Cortex of kidney (tissue), 1 donor: ENCODE results near the gene GRHL1.

Source experiments
- DNase-seq: peaks from one replicate; lab custom pipeline; 2025; lab: John Stamatoyannopoulos, UW

Gene GRHL1

GRCh38 chr2:10042301-10043161, 91.0 kb downstream of the GRHL1 start:
- peak; percentile 50 for DNase-seq

GRCh38 chr2:10043256-10043905, 91.9 kb downstream of the GRHL1 start, which contains the start of gene KLF11:
Gene KLF11, plus strand, starts transcription at chr2:10043550. Its CDS starts 167 bp downstream, at chr2:10043717.
- DNase-seq = no peak

GRCh38 chr2:10043906-10044601, 92.6 kb downstream of the GRHL1 start:
- DNase-seq = peak; percentile 89

GRCh38 chr2:10045561-10046355, 94.3 kb downstream of the GRHL1 start:
- DNase-seq = no peak

GRCh38 chr2:10046931-10047330, 95.4 kb downstream of the GRHL1 start:
- DNase-seq = no peak

- DNase-seq = no peak
These were observed 96.4 kb downstream of the GRHL1 start for GRCh38 chr2:10047616-10048500.

GRCh38 chr2:10048501-10049171, 97.1 kb downstream of the GRHL1 start:
- no peak for DNase-seq
